Fibroblast of lung (primary cell): Measurements from ENCODE around the gene ZNF580. TPM values are rescaled to one million over a fixed set of nuclear protein-coding genes. Genes with fewer than 3 reads are reported as not detected.

Source experiments
- DNase-seq, 2 donors: peaks; one replicate each; pipeline versions ENCODE4 v3.0.0 to v3.0.0-alpha.2; 2010; ENCODE audit warnings: low read depth in 2 of 2
- H2AFZ ChIP-seq: 2 replicates; pipeline ENCODE4 v1.5.1; 2012; ENCODE audit warnings: low read length, control low read depth, inconsistent platforms
- H3K27ac ChIP-seq: 2 replicates; pipeline ENCODE4 v1.5.1; 2011; ENCODE audit warnings: low read length, control low read depth; ENCODE audit not compliant: insufficient read depth
- H3K27me3 ChIP-seq: 2 replicates; pipeline ENCODE4 v1.5.1; 2011; ENCODE audit warnings: mild to moderate bottlenecking, low read length; ENCODE audit not compliant: control insufficient read depth, insufficient read depth
- H3K36me3 ChIP-seq: 2 replicates; pipeline ENCODE4 v1.5.1; 2011; ENCODE audit warnings: low read length; ENCODE audit not compliant: control insufficient read depth, insufficient read depth
- H3K4me1 ChIP-seq: 2 replicates; pipeline ENCODE4 v1.5.1; 2011; ENCODE audit warnings: low read length; ENCODE audit not compliant: control insufficient read depth, insufficient read depth; ENCODE audit errors: extremely low read depth
- H3K4me2 ChIP-seq: 2 replicates; pipeline ENCODE4 v1.5.1; 2011; ENCODE audit warnings: low read length, control low read depth; ENCODE audit not compliant: insufficient read depth; ENCODE audit errors: extremely low read depth
- H3K4me3 ChIP-seq, 4 experiments: fragments of 200-600 bp in 1 of 4; sonication (generic) in 1 of 4; replicated peaks in 1 of 4; 2 replicates each; pipeline ENCODE4 v1.5.1; 2011 to 2016; ENCODE audit warnings: low read length in 4 of 4, low read depth in 3 of 4, mild to moderate bottlenecking in 3 of 4, control low read depth in 2 of 4, inconsistent platforms in 1 of 4, mixed read lengths in 1 of 4; ENCODE audit not compliant: insufficient read depth in 1 of 4; ENCODE audit errors: control extremely low read depth in 1 of 4
- H3K79me2 ChIP-seq: 2 replicates; pipeline ENCODE4 v1.5.1; 2012; ENCODE audit warnings: mild to moderate bottlenecking, low read length, inconsistent platforms; ENCODE audit not compliant: control insufficient read depth, insufficient read depth
- H3K9ac ChIP-seq: 2 replicates; pipeline ENCODE4 v1.5.1; 2011; ENCODE audit warnings: mild to moderate bottlenecking, low read length, control low read depth; ENCODE audit not compliant: insufficient read depth
- H3K9me3 ChIP-seq: 2 replicates; pipeline ENCODE4 v1.5.1; 2012; ENCODE audit warnings: low read depth, low read length; ENCODE audit not compliant: control insufficient read depth, insufficient read depth
- H4K20me1 ChIP-seq: 2 replicates; pipeline ENCODE4 v1.5.1; 2011; ENCODE audit warnings: low read length; ENCODE audit not compliant: control insufficient read depth, insufficient read depth; ENCODE audit errors: extremely low read depth
- CTCF ChIP-seq, 2 donors: IDR thresholded peaks in 1 of 2; conservative IDR thresholded peaks in 1 of 2; 1 replicate in 1 of 2; 2 replicates in 1 of 2; pipeline ENCODE4 v1.5.1; 2011 to 2012; ENCODE audit warnings: low read length in 2 of 2, control low read depth in 1 of 2, inconsistent platforms in 1 of 2, low read depth in 1 of 2, mild to moderate bottlenecking in 1 of 2
- EZH2 ChIP-seq: IDR thresholded peaks from 2 replicates; pipeline ENCODE4 v1.5.1; 2012; ENCODE audit warnings: low read length, control low read depth, mild to moderate bottlenecking; ENCODE audit errors: missing control alignments
- polyA plus RNA-seq, 2 donors: library from polyadenylated mRNA; depleted of rRNA in 1 of 2; stranded (reverse) in 1 of 2; unstranded in 1 of 2; fragments of >200 nt; gene quantifications; 2 replicates each; pipeline ENCODE4 v1.2.1, GENCODE V29; 2011 to 2012; ENCODE audit warnings: missing spikeins in 1 of 2
- total RNA-seq: library from RNA; depleted of rRNA; stranded (reverse); fragments of >200 nt; gene quantifications from 2 replicates; pipeline ENCODE4 v1.2.1, GENCODE V29; 2014

ZNF580 gene
- total and polyA plus RNA-seq, 2 donors (not counting 1 experiment from before 2014, with no cell fraction given), result 4.1 to 7.2 TPM

- no peak for DNase-seq
- no peak for TF ChIP-seq CTCF (conservative IDR thresholded peaks at IDR 0.05 in 1 of 2, IDR thresholded peaks at IDR 0.05 in 1 of 2; ENCODE audit: low read depth in 1 of 2, low read length in 2 of 2)
- TF ChIP-seq EZH2, result no peak
- Histone ChIP-seq H3K79me2 (no peaks in the 10 kb centered on the region), H3K27me3 (no peaks in the 10 kb centered on the region), H3K27ac (no peak overlapping the region), H4K20me1 (no peaks in the 10 kb centered on the region), H2AFZ (no peak overlapping the region), H3K4me3 (no peak overlapping the region), H3K9me3 (no peaks in the 10 kb centered on the region), H3K4me2 (no peak overlapping the region), H3K4me1 (peaks cover 5% of the 10 kb centered on the region), H3K36me3 (peaks cover 6% of the 10 kb centered on the region), H3K9ac (no peak overlapping the region)
Measured at GRCh38 chr19:55622242-55622969, 18.4 kb upstream of the ZNF580 start.

GRCh38 chr19:55623130-55623529 is 17.7 kb upstream of the ZNF580 start:
- no peaks in the 10 kb centered on the region for H3K79me2 ChIP-seq
- H3K4me2 ChIP-seq, result no peak overlapping the region
- H2AFZ ChIP-seq, result no peak overlapping the region
- no peaks in the 10 kb centered on the region for H3K9me3 ChIP-seq
- H3K4me1 ChIP-seq, result peaks cover 5% of the 10 kb centered on the region
- H3K27me3 ChIP-seq, result no peaks in the 10 kb centered on the region
- no peak overlapping the region for H3K4me3 ChIP-seq
- H4K20me1 ChIP-seq, result no peaks in the 10 kb centered on the region
- no peak overlapping the region for H3K27ac ChIP-seq
- DNase-seq, result no peak
- TF ChIP-seq CTCF (conservative IDR thresholded peaks at IDR 0.05 in 1 of 2, IDR thresholded peaks at IDR 0.05 in 1 of 2; ENCODE audit: low read depth in 1 of 2, low read length in 2 of 2) (no peak), EZH2 (no peak)
- H3K36me3 ChIP-seq, result peaks cover 5% of the 10 kb centered on the region
- no peak overlapping the region for H3K9ac ChIP-seq

DNA sequence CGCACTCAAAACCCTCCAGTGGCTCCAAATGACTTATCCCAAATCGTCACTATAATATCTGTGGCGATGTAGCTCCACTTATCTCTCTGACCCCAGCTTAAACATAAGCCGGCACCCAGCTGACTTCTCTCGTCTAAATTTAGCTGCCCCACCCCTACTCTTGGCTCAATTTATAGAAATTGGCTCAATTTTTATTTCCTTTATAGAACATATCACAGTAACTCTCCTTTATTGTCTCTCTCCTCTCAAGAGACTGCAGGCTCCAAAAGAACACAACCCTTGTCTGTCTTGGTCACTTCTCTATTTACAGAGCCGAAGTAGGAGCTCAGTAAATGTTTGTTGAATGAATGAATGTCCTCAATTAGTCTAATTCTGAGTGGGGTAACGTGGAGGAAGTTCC is 17.2 kb upstream of the ZNF580 start:
- no peak for DNase-seq
- Histone ChIP-seq H3K36me3 (peaks cover 5% of the 10 kb centered on the region), H3K79me2 (no peaks in the 10 kb centered on the region), H3K9ac (no peak overlapping the region), H3K9me3 (no peaks in the 10 kb centered on the region), H3K4me3 (peak overlapping the region in 3 of 4 experiments; percentile 5 to 35 (median 15)), H3K27me3 (no peaks in the 10 kb centered on the region), H3K4me2 (no peak overlapping the region), H3K4me1 (peaks cover 5% of the 10 kb centered on the region), H3K27ac (no peak overlapping the region), H2AFZ (no peak overlapping the region), H4K20me1 (no peaks in the 10 kb centered on the region)
- TF ChIP-seq CTCF (conservative IDR thresholded peaks at IDR 0.05 in 1 of 2, IDR thresholded peaks at IDR 0.05 in 1 of 2; ENCODE audit: low read depth in 1 of 2, low read length in 2 of 2) (no peak), EZH2 (no peak)
